Glutamatergic neuron (in vitro differentiated cells): ENCODE results near the gene NFRKB. TPM values are rescaled to one million over a fixed set of nuclear protein-coding genes. Genes with fewer than 3 reads are reported as not detected.

Source experiments
- DNase-seq: peaks from one replicate; pipeline ENCODE4 v3.0.0; 2022
- H3K27ac Mint-ChIP-seq: one replicate; pipeline ENCODE4 v1.8.0; 2020; ENCODE audit warnings: mild to moderate bottlenecking, mixed read lengths, inconsistent platforms; ENCODE audit not compliant: unreplicated experiment
- H3K27me3 Mint-ChIP-seq: one replicate; pipeline ENCODE4 v1.8.0; 2020; ENCODE audit warnings: mild to moderate bottlenecking, moderate library complexity, mixed read lengths, inconsistent platforms; ENCODE audit not compliant: unreplicated experiment
- H3K36me3 Mint-ChIP-seq: one replicate; pipeline ENCODE4 v1.8.0; 2020; ENCODE audit warnings: mild to moderate bottlenecking, mixed read lengths, inconsistent platforms; ENCODE audit not compliant: unreplicated experiment
- H3K4me1 Mint-ChIP-seq: one replicate; pipeline ENCODE4 v1.8.0; 2020; ENCODE audit warnings: mild to moderate bottlenecking, low read depth, mixed read lengths, inconsistent platforms; ENCODE audit not compliant: unreplicated experiment
- H3K4me3 Mint-ChIP-seq: one replicate; pipeline ENCODE4 v1.8.0; 2020; ENCODE audit warnings: mild to moderate bottlenecking, mixed read lengths, inconsistent platforms; ENCODE audit not compliant: unreplicated experiment
- H3K9me3 Mint-ChIP-seq: one replicate; pipeline ENCODE4 v1.8.0; 2020; ENCODE audit warnings: mild to moderate bottlenecking, moderate library complexity, mixed read lengths, inconsistent platforms; ENCODE audit not compliant: unreplicated experiment
- total RNA-seq: library from RNA; stranded (reverse); fragmentation: NEBNext Ultra II Directional; extraction: Animal tissue kit (Norgen Biotek cat#: 25700); gene quantifications from one replicate; pipeline ENCODE4 v1.2.1, GENCODE V29; 2021; ENCODE audit not compliant: unreplicated experiment
- TF ChIP-seq, protein P1 (sequence below): fragments of 200-600 bp; sonication (generic); IDR thresholded peaks from one replicate; pipeline ENCODE4 v1.5.0; 2021; ENCODE audit not compliant: partially characterized antibody, unreplicated experiment

The NFRKB gene
- total RNA-seq, 1 donor from 2014 or later, result 28.8 TPM

- Mint-ChIP-seq H3K9me3 (no peaks in the 10 kb centered on the region), H3K4me1 (peaks cover under 1% of the 10 kb centered on the region), H3K36me3 (no peaks in the 10 kb centered on the region), H3K27ac (no peak overlapping the region), H3K4me3 (no peak overlapping the region), H3K27me3 (no peaks in the 10 kb centered on the region)
- DNase-seq, result no peak
- TF ChIP-seq, protein P1, sequence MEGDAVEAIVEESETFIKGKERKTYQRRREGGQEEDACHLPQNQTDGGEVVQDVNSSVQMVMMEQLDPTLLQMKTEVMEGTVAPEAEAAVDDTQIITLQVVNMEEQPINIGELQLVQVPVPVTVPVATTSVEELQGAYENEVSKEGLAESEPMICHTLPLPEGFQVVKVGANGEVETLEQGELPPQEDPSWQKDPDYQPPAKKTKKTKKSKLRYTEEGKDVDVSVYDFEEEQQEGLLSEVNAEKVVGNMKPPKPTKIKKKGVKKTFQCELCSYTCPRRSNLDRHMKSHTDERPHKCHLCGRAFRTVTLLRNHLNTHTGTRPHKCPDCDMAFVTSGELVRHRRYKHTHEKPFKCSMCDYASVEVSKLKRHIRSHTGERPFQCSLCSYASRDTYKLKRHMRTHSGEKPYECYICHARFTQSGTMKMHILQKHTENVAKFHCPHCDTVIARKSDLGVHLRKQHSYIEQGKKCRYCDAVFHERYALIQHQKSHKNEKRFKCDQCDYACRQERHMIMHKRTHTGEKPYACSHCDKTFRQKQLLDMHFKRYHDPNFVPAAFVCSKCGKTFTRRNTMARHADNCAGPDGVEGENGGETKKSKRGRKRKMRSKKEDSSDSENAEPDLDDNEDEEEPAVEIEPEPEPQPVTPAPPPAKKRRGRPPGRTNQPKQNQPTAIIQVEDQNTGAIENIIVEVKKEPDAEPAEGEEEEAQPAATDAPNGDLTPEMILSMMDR, result no peak
Observed at GRCh38 chr11:129918361-129918760, 23.0 kb upstream of the NFRKB start.

DNA sequence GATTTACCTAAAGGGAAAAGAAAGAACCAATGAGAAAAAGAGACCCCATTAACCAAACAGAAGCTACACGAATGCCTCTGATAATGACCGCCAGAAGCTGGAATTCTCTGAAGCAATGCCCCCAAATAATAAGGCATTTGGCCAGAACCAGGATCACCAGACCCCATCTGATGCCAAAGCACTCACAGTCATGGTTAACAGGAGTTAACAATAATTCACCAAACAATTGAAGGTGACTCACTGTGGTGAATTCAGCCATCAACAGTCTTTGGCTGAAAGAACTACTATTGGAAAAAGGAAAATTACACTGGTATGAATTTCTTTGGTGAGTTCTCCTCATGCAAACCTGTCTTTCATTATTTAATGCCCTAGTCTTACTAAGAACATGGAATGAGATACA, 21.9 kb upstream of the NFRKB start:
- no peak for DNase-seq
- no peaks in the 10 kb centered on the region for H3K9me3 Mint-ChIP-seq
- H3K36me3 Mint-ChIP-seq, result no peaks in the 10 kb centered on the region
- no peak overlapping the region for H3K27ac Mint-ChIP-seq
- H3K4me1 Mint-ChIP-seq, result no peaks in the 10 kb centered on the region
- TF ChIP-seq, protein P1, result no peak
- H3K27me3 Mint-ChIP-seq, result no peaks in the 10 kb centered on the region
- H3K4me3 Mint-ChIP-seq, result no peak overlapping the region

- H3K4me1 Mint-ChIP-seq, result no peaks in the 10 kb centered on the region
- H3K27me3 Mint-ChIP-seq, result no peaks in the 10 kb centered on the region
- no peak overlapping the region for H3K27ac Mint-ChIP-seq
- H3K4me3 Mint-ChIP-seq, result no peak overlapping the region
- H3K9me3 Mint-ChIP-seq, result no peaks in the 10 kb centered on the region
- TF ChIP-seq, protein P1, result no peak
- DNase-seq, result no peak
- no peaks in the 10 kb centered on the region for H3K36me3 Mint-ChIP-seq
Observed at GRCh38 chr11:129911298-129911697, 15.9 kb upstream of the NFRKB start.

DNA sequence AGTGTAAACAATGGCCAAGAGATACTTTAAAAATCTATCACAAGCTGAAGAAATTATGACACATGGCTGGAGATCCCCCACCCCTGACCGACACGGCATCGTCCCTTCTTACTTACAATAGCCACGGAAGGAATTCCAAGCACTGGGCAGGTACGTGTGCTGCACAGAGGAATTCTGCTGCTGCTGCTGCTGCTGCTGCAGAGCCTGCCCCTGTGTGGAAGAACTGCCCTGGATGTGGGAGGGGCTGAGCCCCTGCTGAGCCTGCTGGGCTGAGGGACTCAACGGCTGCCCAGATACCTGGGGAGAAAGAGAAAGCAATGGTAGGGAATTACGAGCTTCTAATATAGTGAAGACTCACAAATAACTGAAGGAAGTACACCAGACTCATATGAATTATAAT, 15.0 kb upstream of the NFRKB start:
- no peak overlapping the region for H3K4me3 Mint-ChIP-seq
- H3K27me3 Mint-ChIP-seq, result no peaks in the 10 kb centered on the region
- H3K36me3 Mint-ChIP-seq, result no peaks in the 10 kb centered on the region
- no peaks in the 10 kb centered on the region for H3K4me1 Mint-ChIP-seq
- TF ChIP-seq, protein P1, result no peak
- no peak for DNase-seq
- no peaks in the 10 kb centered on the region for H3K9me3 Mint-ChIP-seq
- H3K27ac Mint-ChIP-seq, result no peak overlapping the region

GRCh38 chr11:129905402-129905801, 10.0 kb upstream of the NFRKB start:
- no peak overlapping the region for H3K27ac Mint-ChIP-seq
- no peaks in the 10 kb centered on the region for H3K27me3 Mint-ChIP-seq
- no peak overlapping the region for H3K4me3 Mint-ChIP-seq
- DNase-seq, result no peak
- H3K9me3 Mint-ChIP-seq, result no peaks in the 10 kb centered on the region
- no peaks in the 10 kb centered on the region for H3K4me1 Mint-ChIP-seq
- TF ChIP-seq, protein P1, result no peak
- H3K36me3 Mint-ChIP-seq, result no peaks in the 10 kb centered on the region
